Coronary artery (tissue), 2 donors: ENCODE measurements around the gene GABBR1.

Experiments used
- DNase-seq: peaks from one replicate; pipeline ENCODE4 v3.0.0-alpha.2; 2017; ENCODE audit warnings: low spot score
- H3K27ac ChIP-seq, 2 donors: fragments of 200-600 bp; sonication (generic); one replicate each; pipeline ENCODE4 v1.5.1; 2016 to 2019
- H3K4me3 ChIP-seq: fragments of 200-600 bp; sonication (generic); 2 replicates; pipeline ENCODE4 v1.5.1; 2016; ENCODE audit warnings: mild to moderate bottlenecking, moderate library complexity
- CTCF ChIP-seq: fragments of 200-600 bp; sonication (generic); IDR thresholded peaks from one replicate; pipeline ENCODE4 v1.5.1; 2019; ENCODE audit warnings: antibody characterized with exemption

GABBR1 gene

GRCh38 chr6:29619578-29620160 is 13.3 kb downstream of the GABBR1 start:
- DNase-seq = no peak
- no peak for TF ChIP-seq CTCF
- Histone ChIP-seq H3K4me3 (no peak overlapping the region), H3K27ac (no peak overlapping the region)

- H3K27ac ChIP-seq = no peak overlapping the region
- H3K4me3 ChIP-seq = no peak overlapping the region
- no peak for DNase-seq
- TF ChIP-seq CTCF = no peak
Observed at GRCh38 chr6:29617782-29618554, 15.0 kb downstream of the GABBR1 start.

GRCh38 chr6:29611426-29611825 is 21.6 kb downstream of the GABBR1 start:
- no peak for DNase-seq
- no peak for TF ChIP-seq CTCF
- no peak overlapping the region for H3K27ac ChIP-seq
- H3K4me3 ChIP-seq = no peak overlapping the region

- no peak for TF ChIP-seq CTCF
- no peak for DNase-seq
- Histone ChIP-seq H3K4me3 (no peak overlapping the region), H3K27ac (no peak overlapping the region)
Observed at GRCh38 chr6:29610540-29610939, 22.4 kb downstream of the GABBR1 start.

- H3K4me3 ChIP-seq = no peak overlapping the region
- no peak for DNase-seq
- TF ChIP-seq CTCF = no peak
- no peak overlapping the region for H3K27ac ChIP-seq
Observed at GRCh38 chr6:29608131-29608530, 24.9 kb downstream of the GABBR1 start.

- DNase-seq = no peak
- no peak for TF ChIP-seq CTCF
- no peak overlapping the region for H3K27ac ChIP-seq
- H3K4me3 ChIP-seq = no peak overlapping the region
Observed at GRCh38 chr6:29603930-29604329, 29.1 kb downstream of the GABBR1 start.

- DNase-seq = no peak
- no peak for TF ChIP-seq CTCF
- Histone ChIP-seq H3K27ac (no peak overlapping the region), H3K4me3 (no peak overlapping the region)
Observed at GRCh38 chr6:29603456-29603855, 29.5 kb downstream of the GABBR1 start.
